NK-92 treated with Interleukin-12 subunit alpha and Interleukin-12 subunit beta, amount 100 ng/mL, for 24 hours (cell line): ENCODE results near the gene FSD1.
A peak's percentile ranks its signal among the peaks of the same experiment; 100 is the strongest.

Source experiments
- DNase-seq: peaks from one replicate; lab custom pipeline; 2025; lab: John Stamatoyannopoulos, UW

FSD1 gene

DNA sequence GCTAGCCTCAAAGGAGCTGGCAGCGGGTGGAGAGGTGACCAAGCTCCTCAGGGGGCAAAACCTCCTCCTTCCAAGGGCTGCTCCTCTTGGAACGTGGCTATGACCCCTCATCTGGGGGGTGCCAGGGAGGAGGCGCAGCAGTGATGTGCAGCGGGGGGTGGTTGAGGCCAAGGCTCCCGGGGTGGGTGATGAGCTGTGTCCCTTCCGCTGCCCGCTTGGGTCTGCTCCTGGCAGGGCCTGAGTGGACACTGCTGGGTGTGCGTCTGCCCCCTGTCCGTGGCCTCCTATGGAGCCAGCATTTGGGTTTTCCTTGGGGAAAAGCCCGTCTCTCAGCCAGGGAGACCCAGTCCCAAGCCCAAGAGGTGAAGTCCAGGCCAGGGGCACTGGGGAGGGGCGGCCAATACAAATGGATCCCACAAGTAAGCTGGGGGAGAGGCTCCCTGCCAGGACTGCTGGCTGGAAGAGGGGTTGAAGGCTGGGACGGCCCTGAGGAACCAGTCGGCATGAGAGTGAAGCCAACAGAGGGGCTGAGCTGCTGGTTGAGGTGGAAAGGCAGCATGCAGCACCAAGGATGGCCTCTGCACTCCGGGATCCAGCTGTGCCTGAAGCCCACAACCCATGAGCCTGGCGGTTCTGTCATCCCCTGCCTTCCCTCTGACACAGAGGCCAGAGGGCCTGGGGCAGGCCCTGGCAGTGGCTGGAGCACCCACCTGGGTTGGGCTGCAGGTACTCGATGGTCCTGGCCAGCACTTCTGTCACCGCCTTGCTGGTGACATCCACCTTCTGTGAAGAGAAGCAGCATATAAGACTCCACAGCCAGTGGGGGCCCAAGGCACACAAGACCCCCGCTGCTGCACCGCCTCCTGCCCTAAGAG is 61.6 kb downstream of the FSD1 start:
- DNase-seq, result no peak

DNA sequence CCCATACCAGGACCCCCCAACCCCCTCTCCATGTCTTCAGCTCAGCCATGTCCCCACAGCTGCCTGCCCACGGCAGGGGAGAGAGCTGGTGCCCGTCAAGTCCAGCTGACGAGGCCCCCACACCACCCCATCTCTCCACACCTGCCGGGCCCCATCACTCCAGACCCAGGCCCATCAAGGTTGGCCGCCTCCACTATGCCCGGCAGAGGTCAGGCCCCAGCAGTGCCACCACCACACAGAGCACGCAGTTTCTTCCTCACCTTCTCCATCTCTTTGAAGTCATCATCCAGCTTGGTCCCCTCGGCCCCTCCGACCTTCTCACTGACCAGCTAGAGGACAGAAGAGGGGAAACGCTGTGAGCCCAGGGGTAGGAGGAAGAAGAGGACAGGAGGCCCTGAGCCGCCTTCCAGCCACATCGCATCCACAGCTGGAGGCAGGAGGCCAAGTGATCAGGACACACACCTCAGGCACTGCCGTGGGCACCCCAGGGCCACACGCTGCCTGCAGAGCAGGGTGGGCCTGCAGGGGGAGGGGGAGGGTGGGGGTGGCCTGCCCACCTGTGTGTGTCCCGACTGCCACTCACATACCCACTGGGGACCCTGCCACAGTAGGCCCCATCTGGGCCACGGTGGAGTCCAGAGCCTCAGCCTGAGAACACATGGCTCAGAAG is 62.4 kb downstream of the FSD1 start:
- DNase-seq, result no peak

DNA sequence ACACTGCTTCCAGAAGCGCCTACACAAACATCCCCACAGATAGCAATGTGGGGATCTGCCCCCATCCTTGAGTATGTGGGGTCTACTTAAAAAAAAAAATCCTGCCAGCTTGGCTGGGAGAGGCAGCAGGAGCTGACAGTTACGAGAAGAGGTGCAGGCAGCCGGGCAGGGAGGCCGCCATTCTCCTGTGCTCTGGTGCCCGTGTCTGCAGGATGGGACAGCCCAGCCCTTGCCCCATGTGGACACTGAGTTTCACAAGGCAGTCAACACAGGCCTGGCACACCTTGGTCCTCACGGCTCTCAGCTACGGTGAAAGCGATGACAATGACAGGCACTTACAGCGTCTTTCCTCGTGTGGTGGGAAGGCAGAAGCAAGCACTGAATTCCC is 62.9 kb downstream of the FSD1 start:
- DNase-seq, result no peak

DNA sequence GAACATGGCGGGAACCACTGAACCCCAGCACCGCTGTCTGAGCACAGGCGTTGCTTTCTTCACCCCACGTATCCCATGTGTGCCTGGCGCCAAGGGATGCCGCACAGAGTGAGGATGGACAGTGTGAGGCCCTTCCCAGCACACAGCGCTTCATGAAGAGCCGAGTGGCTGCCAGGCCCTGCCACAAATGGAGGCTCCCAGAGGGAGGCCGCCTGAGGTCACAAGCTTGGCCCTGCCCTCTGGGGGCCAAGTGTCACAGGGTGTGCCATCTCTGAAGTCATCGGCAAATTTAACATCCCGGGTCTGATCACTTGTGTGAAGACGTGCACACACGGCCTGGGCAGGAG is 63.4 kb downstream of the FSD1 start:
- no peak for DNase-seq

DNA sequence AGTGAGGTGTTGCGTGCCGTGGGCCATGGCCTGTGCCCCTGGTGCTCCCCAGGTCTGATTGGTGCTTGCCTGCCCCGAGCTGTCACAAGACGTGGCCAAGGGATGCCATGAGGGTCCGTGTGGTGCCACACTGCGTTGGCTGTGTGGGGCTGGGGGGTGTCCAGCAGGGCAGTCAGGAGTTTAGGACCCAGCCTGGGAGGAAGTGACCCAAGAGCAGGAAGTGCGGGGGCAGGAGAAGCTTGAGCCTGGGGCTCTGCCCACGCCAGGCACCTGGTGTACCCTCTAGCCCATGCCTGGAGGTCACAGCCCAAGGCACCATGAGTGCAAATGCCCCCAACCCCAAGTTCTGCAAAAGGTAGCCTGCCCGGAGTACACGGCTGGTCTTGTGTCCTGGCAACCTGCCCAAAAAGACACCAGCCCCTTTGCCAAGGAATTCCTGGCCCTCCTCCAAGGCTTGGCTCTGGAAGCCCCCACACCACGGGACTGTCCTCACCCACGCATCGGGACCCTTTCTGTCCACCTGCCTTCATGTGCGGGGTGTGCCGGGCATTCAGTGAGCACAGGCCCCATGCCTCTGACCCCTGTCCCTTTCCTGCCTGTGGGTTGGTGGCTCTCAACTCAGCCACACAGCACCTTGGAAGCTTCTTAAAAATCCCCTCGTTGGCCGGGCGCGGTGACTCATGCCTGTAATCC is 63.9 kb downstream of the FSD1 start:
- no peak for DNase-seq

DNA sequence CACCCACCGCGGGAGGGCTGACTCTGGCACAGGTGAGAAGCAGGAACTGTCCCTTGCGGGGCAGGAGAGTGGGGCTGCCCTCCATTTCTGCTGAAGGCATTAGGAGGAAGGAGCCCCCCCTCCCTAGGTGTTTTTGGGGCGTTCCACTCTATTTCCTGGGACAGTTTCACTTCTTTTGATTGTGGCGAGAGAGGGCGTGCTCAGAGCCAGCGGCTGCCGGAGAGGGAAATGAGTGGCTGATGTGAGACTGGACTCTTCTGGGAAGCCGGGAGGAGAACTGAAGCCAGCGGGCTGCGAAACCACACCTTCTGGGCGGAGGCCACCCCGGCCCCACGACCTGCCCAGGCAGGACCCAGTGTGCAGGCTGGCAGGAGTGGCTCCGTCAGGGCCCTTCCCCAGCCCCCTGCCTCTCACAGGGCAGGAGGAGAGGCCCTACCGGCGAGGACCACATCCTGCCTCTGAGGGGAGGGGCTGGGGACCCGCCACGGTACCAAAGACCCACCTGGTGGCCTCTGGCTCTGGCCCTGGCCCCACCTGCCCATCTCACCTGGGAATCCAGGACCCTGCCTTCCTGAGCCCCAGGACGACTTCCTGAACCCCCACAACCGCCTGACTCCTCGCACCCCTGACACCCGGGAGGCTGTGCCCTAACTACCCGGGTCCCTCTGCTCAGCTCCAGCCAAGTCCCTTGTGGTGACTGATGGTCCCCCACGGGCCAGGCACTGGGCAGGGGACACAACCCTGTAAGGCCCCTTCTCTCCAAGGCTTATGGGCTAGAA is 64.9 kb downstream of the FSD1 start:
- DNase-seq, result peak; percentile 52

DNA sequence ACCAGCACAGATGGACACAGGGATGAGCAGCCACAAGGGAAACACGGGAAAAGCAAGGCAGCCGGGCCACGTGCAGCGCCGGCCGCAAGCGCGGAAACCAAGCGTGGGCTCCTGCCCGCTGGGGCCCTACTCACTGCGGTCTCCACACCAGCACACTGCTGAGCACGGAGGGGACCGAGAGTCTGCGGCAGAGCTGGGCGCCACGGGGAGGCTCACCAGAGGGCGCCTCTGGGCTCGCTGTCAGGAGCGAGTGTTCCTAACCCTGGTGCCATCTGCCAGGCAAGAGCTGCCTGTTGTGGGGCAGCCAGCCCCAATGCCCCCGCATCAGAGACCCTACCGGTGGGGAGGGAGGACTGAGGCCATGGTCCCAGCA is 65.5 kb downstream of the FSD1 start:
- DNase-seq, result peak; percentile 64

DNA sequence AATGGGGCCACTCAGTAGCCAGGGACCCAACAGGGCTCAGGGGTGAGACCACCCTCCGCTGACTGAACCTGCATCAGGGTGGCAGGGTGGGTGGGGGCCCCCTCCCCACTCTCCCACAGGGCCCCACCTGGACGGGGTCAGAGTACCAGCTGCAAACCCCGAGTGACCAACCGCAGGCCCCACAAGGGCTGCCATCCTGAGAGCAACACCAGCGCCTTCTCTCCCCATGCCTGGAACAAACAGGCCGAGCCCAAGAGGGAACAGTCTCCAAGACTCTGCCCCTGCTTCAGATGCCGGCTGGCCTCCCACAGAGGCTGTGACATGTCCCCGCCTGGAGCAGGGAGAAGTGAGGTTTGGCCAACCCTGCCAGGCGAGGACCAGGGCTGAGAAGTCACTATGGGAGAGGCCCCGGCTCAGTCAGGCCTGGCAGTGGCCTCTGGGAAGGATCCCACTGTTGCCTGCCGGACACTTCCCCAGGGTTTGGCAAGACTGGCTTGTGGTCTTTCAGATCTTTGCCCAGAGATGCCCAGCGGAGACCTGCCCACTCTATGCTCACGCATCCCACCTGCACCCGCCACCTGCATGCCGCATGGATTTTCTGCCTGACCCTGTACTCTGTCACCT is 66.1 kb downstream of the FSD1 start:
- no peak for DNase-seq

DNA sequence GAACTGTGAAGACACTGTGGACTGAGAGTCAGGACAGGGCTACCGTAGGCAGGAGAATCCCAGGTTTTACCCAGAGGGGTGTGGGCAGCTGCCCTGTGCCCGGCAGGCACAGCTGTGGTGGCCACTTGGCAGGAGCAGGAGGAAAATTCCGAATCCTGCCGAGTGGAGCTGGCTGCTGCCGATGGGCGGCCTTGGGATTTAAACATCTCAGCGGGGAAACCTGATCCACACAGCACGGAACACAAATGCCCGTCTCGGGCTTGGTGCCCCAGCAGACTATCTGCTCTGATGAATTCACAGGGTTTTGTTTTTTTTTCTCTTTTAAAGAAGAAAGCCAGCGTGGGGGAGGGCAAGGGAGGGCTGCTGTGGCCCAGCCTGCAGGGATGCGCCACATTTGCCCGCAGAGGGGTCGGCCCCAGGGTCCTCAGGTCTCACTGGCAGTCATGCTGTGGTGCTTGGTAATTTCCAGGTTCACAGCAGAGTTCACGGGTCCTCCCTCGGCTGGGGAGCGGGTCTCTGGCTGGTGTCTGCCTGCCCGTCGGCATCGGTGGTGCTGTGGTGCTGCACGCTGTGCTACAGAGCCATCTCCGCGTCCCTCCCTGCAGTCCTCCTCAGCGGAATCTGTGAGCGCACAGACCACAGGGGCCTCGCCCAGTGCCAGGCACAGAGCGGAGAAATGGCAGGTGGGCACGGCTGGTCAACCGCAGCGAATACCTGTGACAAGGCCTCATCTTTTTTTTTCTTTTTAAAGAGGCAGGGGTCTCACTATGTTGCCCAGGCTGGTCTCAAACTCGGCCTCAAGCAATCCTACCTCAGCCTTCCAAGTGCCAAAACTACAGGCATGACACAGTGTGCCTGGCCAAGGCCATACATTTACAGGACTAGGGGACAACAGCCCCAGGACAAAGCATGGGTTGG is 67.1 kb downstream of the FSD1 start:
- no peak for DNase-seq

DNA sequence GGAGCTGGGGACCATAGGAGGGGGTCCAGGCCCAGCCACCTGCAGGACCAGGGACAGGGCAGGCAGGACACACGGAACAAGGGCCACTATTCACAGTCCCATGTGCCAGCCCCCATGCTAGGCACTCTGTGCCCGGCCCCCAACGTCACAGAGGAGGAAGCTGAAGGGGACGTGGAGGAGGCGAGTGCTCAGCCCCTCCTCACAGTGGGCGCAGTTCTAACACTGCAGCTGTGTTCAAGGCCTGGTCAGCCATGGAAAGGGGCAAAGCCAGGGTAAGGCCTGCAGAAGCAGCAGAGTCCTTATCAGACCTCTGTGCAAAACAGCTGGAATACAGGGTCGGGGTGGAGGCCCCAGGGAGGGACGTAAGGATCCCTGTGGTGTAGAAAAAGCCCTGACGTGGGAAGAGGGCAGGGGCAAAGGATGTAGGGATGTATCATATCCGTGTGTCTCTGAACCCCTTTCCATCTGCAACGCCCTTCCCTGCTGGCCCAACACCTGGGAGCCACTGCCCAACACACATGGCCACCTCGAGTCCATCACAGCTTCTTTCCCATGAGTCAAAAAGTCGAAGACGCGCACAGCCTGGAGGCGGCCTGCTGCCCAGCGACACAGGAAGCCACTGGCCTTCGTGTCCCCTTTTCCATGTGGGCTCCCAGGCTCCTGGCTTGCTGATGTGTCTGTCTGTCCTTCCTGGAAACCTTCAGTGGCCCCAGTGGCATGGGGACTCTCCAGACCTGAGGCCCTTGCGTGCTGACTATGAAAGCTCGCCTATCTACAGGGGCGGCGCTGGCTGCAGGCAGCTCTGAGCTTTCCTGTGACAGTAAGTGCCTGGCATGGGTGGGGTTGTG is 68.0 kb downstream of the FSD1 start:
- DNase-seq, result no peak

DNA sequence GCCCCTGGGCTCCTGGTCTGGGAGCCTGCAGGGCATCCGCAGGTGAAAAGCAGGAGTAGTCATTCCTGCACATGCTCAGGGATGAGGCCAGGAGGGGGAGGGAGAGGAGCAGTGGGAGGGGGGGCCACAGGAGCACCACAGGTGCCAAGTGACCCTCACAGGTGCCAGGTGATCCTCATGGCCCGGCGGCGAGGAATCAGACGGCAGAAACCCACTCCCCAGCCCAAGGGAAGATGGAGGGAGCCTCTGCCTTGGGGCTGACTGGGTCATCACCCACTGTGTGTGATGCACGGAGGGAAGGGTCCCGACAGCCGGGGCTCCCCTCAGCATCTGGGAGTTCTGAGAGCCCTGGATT is 68.6 kb downstream of the FSD1 start:
- DNase-seq, result no peak
